Nephron progenitor cell (in vitro differentiated cells): Measurements from ENCODE around the gene HNRNPDL.

Source experiments
- DNase-seq: peaks from one replicate; pipeline ENCODE4 v3.0.0; 2021
- H3K27ac Mint-ChIP-seq: 2 replicates; pipeline ENCODE4 v1.8.0; 2021; ENCODE audit warnings: mild to moderate bottlenecking, moderate library complexity, mixed read lengths
- H3K27me3 Mint-ChIP-seq: 2 replicates; pipeline ENCODE4 v1.8.0; 2021; ENCODE audit warnings: mild to moderate bottlenecking, low read depth, mixed read lengths; ENCODE audit not compliant: poor library complexity
- H3K36me3 Mint-ChIP-seq: 2 replicates; pipeline ENCODE4 v1.8.0; 2021; ENCODE audit warnings: low read depth, mixed read lengths
- H3K4me1 Mint-ChIP-seq: 2 replicates; pipeline ENCODE4 v1.8.0; 2021; ENCODE audit warnings: mixed read lengths
- H3K4me3 Mint-ChIP-seq: 2 replicates; pipeline ENCODE4 v1.8.0; 2021; ENCODE audit warnings: mild to moderate bottlenecking, moderate library complexity, mixed read lengths
- H3K9me3 Mint-ChIP-seq: 2 replicates; pipeline ENCODE4 v1.8.0; 2021; ENCODE audit warnings: mild to moderate bottlenecking, moderate library complexity, mixed read lengths
- TF ChIP-seq, protein P1 (sequence below): fragments of 200-600 bp; sonication (generic); IDR thresholded peaks from 2 replicates; pipeline ENCODE4 v1.5.0; 2021; ENCODE audit warnings: antibody characterized with exemption

Gene HNRNPDL

GRCh38 chr4:82452026-82452425 lies 21.8 kb upstream of the HNRNPDL start:
- TF ChIP-seq, protein P1, sequence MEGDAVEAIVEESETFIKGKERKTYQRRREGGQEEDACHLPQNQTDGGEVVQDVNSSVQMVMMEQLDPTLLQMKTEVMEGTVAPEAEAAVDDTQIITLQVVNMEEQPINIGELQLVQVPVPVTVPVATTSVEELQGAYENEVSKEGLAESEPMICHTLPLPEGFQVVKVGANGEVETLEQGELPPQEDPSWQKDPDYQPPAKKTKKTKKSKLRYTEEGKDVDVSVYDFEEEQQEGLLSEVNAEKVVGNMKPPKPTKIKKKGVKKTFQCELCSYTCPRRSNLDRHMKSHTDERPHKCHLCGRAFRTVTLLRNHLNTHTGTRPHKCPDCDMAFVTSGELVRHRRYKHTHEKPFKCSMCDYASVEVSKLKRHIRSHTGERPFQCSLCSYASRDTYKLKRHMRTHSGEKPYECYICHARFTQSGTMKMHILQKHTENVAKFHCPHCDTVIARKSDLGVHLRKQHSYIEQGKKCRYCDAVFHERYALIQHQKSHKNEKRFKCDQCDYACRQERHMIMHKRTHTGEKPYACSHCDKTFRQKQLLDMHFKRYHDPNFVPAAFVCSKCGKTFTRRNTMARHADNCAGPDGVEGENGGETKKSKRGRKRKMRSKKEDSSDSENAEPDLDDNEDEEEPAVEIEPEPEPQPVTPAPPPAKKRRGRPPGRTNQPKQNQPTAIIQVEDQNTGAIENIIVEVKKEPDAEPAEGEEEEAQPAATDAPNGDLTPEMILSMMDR: no peak
- H3K4me1 Mint-ChIP-seq: peaks cover 9% of the 10 kb centered on the region
- H3K36me3 Mint-ChIP-seq: peaks cover 82% of the 10 kb centered on the region
- peaks cover 6% of the 10 kb centered on the region for H3K9me3 Mint-ChIP-seq
- no peak overlapping the region for H3K4me3 Mint-ChIP-seq
- H3K27me3 Mint-ChIP-seq: peaks cover under 1% of the 10 kb centered on the region
- H3K27ac Mint-ChIP-seq: no peak overlapping the region
- no peak for DNase-seq

- peaks cover 80% of the 10 kb centered on the region for H3K36me3 Mint-ChIP-seq
- peaks cover 3% of the 10 kb centered on the region for H3K27me3 Mint-ChIP-seq
- no peak overlapping the region for H3K4me3 Mint-ChIP-seq
Measured at GRCh38 chr4:82450966-82451755, 20.9 kb upstream of the HNRNPDL start.

GRCh38 chr4:82447886-82448285 lies 17.6 kb upstream of the HNRNPDL start:
- peaks cover 6% of the 10 kb centered on the region for H3K9me3 Mint-ChIP-seq
- peak overlapping the region; percentile 27 for H3K27ac Mint-ChIP-seq
- DNase-seq: no peak
- H3K4me1 Mint-ChIP-seq: no peaks in the 10 kb centered on the region
- TF ChIP-seq, protein P1: no peak
- no peak overlapping the region for H3K4me3 Mint-ChIP-seq
- H3K36me3 Mint-ChIP-seq: peaks cover 76% of the 10 kb centered on the region
- peaks cover 3% of the 10 kb centered on the region for H3K27me3 Mint-ChIP-seq

More at GRCh38 chr4:82450966-82451755, 20.9 kb upstream of the HNRNPDL start:
- TF ChIP-seq, protein P1: no peak
- peaks cover 9% of the 10 kb centered on the region for H3K4me1 Mint-ChIP-seq
- H3K9me3 Mint-ChIP-seq: peaks cover 6% of the 10 kb centered on the region
- H3K27ac Mint-ChIP-seq: no peak overlapping the region
- no peak for DNase-seq

DNA sequence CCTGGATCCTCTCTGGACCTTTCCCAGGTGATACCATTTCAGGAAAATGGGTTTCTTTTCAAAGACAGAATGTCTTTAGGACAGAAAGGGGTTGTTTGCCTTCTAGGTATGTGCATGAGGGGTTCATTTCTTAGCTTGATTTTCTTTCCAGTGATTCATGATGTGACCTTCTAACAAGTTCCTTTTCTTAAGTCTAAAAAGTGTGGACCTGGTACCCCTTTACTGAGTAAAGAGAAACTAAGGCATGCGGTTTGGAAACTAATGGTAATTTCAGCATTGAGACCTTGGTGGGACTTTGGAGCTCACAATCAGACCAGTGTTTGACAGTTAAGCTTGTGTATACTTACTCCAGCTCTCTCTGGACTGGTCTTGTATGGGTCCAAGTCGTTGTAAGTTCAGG lies 8.8 kb upstream of the HNRNPDL start:
- Mint-ChIP-seq H3K27ac (no peak overlapping the region), H3K4me3 (no peak overlapping the region), H3K4me1 (peaks cover 7% of the 10 kb centered on the region), H3K9me3 (peaks cover 17% of the 10 kb centered on the region), H3K27me3 (no peaks in the 10 kb centered on the region), H3K36me3 (peaks cover 86% of the 10 kb centered on the region)
- TF ChIP-seq, protein P1: no peak
- DNase-seq: no peak

- peaks cover 20% of the 10 kb centered on the region for H3K4me1 Mint-ChIP-seq
- no peaks in the 10 kb centered on the region for H3K27me3 Mint-ChIP-seq
- H3K9me3 Mint-ChIP-seq: peaks cover 12% of the 10 kb centered on the region
- no peak overlapping the region for H3K27ac Mint-ChIP-seq
- H3K4me3 Mint-ChIP-seq: no peak overlapping the region
- TF ChIP-seq, protein P1: no peak
- DNase-seq: no peak
- H3K36me3 Mint-ChIP-seq: peaks cover 92% of the 10 kb centered on the region
Measured at GRCh38 chr4:82437285-82438005, 7.2 kb upstream of the HNRNPDL start.
